Frontal cortex (tissue), 4 donors: ENCODE results near the gene KCNN3. TPM values are rescaled to one million over a fixed set of nuclear protein-coding genes. Genes with fewer than 3 reads are reported as not detected.

ENCODE experiments used
- DNase-seq, 2 donors: peaks; one replicate each; pipeline ENCODE4 v3.0.0; 2012; ENCODE audit warnings: low spot score in 2 of 2
- FAIRE-seq: peaks from 2 replicates; lab custom pipeline; 2012; peaks lifted over from hg19 to GRCh38; lab: Jason Lieb, UNC
- total RNA-seq: library from RNA; depleted of rRNA; stranded (reverse); fragments of >200 nt; gene quantifications from one replicate; pipeline ENCODE4 v1.2.3, GENCODE V29; 2014
- donor health status: control.
- donor health status: control.
- donor health status: control.

Gene KCNN3
- total RNA-seq, 1 donor from 2014 or later = 2.4 TPM

DNA sequence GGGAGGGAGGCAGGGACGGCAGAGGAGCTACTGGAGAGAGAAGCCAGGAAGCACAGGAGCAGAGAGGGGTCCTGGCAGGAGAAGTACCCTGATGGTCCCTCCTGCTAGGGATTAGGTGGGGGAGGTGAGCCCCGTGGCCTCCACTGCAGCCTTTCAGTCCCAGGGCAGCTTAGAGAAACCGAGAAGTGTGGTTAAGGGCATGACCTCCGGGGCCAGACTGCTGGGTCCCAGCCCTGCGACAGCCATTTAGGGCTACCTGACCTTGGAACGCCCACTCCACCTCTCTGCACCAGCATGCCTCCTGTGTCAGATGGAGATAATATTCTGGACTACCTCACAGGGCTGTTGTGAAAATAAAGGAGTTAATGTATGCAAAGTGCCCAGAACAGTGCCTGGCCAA is 47.4 kb downstream of the KCNN3 start:
- DNase-seq (no peak), FAIRE-seq (no peak)

DNA sequence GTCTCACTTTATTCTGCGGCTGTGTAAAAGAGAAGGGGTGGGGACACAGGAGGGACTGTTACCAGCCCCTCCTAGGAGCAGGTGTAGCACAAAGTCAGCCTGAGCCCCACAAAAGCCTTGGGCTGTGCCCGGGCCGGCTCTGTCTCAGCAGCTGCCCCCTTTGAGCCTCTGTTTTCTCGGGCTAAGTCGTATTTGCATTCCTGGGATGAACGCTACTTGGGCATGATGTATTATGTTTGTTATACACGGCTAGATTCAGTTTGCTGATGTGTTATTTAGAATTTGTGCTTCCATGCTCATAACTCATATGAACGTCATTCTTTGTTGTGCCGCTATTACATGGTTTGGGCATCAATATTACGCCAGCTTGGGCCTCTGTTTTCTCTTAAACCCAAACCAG is 47.8 kb downstream of the KCNN3 start:
- FAIRE-seq = no peak

DNA sequence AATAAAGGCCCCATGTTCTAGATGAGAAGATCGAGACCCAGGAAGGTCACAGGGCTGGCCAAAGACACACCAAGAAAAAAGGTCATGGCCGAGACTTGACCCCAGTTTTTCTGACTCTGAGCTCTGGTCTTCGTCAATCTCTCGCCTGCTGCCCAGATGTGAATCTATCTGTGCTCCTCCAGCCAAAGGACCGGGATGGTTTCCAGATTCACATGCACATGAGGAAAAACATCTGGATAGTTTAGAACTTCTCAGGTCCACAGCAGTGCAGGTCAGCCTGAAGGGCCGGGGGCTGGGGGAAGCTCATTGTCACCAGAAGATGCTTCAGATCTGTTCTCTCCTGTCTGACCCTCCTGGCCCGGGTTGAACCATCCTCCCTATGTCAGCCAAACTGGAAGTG is 49.0 kb downstream of the KCNN3 start:
- DNase-seq (no peak), FAIRE-seq (no peak)

More for the DNA sequence above, 47.8 kb downstream of the KCNN3 start:
- no peak for DNase-seq

DNA sequence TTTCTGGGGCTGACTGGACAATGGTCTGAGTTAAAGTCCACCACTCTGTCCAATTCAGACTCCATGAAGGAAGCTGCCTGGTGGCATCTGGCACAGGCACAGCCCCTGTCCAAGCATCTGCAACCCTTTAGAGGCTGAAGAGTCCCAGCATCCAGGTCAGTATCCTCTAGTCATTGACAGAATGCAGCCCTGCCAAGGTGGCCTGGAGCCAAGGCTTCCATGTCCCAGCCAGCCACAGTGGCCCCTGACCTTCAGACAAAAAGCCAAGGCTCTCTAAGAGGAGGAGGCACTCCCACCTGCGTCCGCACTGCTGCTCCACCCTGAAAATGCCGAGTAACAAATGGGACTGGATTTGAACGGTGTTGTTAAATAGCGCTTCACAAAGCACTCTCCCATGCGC is 49.4 kb downstream of the KCNN3 start:
- DNase-seq (no peak), FAIRE-seq (no peak)

DNA sequence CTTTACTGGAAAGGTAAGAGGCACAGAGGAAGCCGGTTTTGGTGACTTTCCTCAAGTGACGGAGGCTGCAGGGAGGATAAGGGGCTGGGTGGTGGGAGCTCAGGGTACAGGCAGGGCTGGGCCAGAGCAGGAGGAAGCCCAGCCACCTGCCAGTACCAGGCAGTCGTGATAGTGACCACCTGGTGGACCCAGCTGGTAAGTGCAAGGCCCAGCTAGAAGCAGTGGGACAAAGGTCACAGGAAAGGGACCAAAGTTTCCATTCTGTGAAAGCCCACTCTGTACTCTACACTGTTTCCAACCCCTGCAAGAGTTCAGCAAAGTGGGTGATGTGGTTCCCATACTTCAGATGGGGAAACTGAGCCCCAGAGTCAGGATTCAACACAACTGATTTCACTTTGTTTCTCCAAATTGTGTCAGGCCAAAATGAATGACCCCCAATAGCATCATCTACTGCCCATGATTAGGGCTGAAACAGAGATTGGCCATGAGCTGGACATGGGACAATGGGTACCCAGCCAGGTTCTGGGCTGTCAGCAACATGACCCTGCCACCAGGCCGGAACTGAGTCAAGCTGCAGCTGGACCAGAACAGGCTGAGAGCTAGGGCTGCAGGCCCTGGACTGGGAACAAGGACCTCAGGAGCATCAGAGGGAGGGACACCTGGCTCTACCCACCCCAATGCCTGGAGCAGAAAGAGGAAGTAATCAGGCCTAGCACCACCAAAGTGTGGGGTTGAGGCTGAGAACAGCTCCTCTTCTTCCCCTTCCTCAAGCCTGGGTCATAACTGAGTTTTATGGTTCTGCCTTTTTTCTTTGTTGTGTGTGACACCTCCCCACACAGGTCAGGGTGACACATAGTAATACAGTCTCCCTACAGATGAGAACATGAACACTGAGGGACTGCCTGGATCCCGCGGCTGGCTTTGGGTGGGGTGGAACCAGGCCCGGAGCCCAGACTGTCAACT is 50.2 kb downstream of the KCNN3 start:
- FAIRE-seq (no peak), DNase-seq (no peak)

DNA sequence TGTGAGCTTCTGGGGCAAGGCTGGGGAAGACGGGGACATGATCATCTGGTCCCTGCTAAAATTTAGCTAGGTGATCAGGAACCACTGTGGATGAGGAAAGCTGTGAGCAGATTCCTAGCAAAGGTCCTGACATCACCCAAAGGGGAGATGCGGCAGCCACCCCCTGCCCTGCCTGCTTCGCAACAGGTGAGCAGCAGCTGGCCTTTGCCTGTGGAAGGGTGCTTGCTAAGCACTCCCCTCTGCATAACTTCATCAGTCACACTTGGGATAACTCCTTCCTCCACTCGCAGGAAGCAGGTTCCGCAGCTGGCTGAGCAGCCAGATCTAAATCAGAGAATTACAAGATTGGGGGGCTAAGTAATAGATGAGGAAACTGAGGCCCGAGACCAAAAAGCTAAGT is 51.2 kb downstream of the KCNN3 start:
- FAIRE-seq = no peak
- no peak for DNase-seq

DNA sequence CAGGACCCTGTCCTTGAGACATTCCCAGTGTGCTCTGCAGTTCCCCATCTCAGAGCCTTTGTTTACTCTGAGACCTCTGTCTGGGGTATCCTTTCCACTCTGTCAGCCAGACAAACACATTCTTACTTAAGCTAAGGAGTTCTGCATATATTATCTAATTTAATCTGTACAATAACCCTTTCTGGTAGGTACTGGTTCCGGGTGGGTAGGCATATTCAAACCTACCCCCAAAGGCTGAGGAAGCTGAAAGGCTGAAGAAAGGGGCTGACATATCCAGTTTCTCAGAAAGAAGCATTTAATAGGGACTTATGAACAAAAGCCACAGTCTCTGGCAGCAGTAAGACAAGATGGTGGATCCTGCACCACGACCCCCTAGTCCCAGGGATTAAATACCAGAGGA is 53.1 kb downstream of the KCNN3 start:
- DNase-seq (no peak), FAIRE-seq (no peak)

DNA sequence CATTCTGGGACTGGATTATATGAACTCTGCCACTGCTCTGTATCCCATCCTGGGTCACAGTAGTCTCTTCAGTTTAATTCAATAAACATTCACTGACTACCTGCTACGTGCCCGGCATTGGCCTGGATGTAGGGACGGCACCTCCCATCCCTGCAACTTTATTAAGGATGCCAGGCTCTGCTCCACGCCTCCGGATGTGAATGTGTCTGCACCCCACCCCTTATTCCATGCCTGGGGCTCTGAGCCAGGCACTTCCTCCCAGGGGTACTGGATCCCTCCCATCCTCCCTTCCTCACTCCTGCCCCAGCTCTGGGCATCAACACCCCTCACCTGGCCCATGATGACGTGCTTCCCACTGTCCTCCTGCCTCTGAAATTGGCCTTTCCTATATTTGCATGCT is 53.7 kb downstream of the KCNN3 start:
- FAIRE-seq = no peak
- no peak for DNase-seq

DNA sequence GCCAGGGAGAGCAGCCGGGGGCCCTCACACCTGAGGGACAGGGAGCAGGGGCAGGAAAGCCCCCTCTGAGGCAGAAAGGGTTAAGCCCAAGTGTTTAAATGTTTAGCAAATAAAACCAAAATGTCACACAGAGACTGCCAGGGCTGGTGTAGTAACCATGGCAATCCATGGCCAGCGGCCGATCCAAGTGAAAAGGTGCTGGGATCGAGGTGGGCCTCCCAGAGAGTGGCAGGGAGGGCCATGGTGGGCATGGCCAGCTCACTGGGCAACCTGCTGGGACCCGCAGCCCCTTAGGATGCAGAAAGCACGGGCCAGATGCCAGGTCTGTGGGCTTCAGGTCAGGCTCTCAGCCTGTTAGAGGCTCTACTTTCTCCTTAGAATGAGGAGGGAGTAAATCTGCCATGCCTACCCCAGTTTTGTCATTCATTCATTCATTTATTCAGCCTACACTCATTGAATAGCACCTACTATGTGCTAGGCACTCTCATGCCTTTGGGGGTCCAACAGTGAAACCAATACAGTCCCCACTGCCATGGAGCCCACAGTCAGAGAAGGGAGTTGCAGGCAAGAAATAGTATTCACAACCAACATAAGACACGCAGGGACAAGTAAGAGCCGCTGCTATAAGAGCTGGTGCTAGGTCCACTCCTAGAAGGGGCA is 56.1 kb downstream of the KCNN3 start:
- FAIRE-seq (no peak), DNase-seq (no peak)

DNA sequence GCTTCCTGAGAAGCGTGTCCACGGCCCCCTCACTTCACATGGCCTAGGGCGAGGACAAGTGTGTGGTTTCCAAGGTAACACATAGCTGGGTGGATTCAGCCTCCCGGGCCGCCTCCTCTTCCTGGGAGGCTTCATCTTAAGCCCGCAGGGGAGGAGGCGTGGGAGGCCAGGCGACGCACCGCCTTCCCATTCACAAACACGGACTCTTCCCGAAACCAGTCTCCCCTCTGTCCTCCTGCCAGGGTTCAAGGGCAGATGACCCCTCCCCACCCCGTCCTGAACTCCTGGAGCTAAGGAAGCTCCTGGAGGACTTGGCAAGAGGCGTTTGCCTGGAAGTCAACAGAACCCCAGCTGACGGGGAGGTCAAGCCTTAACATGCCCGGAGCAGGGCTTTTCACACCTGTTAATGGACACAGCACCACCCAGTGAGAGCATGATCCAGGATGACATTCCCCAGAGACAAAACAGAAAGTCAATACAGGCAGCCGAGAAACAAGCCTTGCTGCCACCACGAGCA is 56.7 kb downstream of the KCNN3 start:
- FAIRE-seq (no peak), DNase-seq (peak in 1 of 2 donors; percentile 71)

DNA sequence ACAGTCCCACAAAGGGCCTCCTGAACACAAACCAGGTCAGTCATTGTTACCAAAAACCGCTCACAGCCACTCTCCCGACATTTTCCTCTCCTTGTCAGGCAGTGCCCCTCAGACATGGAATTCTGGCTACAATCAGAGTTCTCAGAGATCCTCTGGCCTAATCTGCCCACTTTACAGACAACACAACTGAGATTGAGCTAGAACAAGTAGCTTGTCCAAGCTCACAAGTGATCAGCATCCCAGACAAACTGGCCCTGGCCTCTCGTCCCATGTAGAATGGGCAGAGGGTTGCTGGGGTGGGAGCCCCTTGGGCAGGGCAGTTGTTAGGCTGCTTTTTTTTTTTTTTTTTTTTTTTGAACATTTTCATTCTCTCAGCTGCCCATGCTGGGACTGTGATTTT is 57.2 kb downstream of the KCNN3 start:
- DNase-seq (no peak), FAIRE-seq (no peak)

DNA sequence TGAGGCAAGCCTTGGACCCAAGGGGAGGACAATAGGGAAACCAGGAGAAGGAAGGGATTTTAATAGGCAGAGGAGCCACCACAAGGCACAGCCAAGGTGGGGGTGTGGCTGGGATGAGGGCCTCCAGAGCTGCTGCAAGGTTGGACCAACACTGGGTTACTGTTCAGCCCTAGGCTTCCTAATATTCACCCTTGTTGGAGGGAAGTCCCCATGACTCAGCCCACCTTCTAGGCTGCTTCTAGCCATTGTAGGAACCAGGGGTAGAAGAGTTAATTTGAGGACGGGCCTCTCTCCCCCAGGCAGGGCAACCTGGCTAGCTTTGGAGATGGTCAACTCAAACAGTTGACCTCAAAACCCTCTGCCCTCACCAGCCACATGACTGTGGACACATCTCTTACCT is 59.5 kb downstream of the KCNN3 start:
- FAIRE-seq = no peak

DNA sequence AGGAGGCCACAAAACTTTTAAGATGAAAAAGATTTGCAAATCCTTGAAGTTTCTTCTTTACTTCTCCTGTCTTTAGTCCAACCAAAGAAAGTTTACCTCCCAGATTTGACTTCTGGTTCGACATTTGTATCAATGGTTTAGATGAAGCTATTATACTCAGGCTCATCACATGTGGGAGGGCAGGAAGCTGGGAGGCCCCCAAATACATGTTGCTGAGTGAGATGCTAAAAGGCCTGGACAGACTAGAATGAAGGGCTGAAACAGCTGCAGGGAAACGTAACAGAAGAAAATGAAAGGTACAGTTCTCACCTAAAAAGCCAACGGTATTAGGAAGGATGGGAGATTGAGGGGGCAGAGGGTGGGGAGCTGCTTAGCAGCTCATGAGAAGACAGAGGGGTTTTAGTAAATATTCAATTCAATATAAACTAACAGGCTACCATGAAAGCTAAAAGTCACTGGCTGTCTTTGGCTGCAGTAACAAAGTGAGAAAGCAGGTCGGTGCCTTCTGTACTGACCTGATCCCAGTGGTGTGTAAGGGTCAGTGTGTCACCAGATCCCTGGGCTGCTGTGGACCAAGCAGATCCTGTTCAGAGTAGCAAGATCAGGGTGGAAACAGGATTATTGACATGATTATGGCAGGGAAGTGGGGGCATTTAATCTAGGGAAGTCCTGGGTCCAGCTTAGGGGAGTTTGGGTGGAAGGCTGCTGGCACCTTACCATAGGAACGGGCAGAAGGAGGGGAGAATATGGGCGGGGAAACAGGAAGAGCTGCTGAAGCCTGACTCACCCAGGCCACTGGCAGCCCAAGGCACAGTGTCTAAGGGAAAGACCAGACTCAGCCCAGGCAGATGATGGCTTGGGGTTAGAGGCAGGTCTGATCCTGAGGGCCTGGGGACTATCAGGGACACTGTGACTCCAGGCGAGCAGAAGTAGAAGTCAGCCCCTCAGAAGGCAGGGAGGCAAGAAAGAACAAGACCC is 60.4 kb downstream of the KCNN3 start:
- DNase-seq (no peak), FAIRE-seq (no peak)

More for the DNA sequence above, 59.5 kb downstream of the KCNN3 start:
- DNase-seq = no peak

DNA sequence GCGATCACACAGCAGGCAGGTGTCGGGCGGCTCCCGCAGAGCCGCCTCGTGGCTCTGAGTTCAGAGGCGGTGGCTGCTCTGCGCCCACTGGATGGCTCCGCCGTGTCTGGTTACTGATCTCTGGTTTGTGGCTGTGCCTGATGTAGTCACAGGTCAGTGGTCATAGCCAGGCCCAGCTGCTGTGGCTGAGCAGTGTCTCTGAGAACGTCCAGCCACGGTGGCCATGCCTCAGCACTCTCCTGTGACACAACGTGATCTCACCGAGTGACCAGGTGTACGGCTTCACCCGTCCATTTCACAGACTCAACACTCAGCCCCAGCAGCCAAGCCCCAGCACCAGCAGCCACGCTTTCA is 61.2 kb downstream of the KCNN3 start:
- no peak for DNase-seq
- no peak for FAIRE-seq

DNA sequence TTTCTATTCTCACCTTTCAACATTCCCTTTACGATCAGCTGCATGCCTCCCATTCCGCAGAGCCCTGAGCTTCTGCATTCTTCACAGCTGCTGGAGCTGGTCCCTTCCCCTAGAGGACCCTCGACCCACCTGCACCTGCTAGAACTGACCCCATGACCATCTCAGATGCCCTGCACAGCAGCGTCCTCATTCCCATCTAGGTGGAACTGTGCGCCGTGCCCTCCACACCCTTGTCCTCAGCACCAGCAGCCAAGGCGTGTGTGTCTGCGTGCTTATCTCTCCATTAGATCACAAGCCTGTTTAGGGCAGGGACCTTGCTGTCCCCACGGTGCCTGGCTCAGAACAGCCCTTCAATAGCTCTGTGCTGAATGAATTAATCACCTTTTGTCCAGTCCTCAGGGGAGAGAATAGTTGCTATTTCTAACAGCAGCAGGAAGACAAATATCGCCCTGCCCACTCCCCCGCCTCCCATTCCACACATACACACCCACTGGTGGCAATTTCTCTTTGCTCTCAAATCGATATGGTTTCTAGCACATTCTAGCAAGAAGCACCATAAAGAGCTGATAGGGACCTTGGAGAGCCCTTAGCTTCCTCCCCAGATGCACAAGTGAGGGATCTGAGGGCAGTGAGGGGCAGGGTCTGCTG is 61.7 kb downstream of the KCNN3 start:
- DNase-seq = no peak
- no peak for FAIRE-seq

DNA sequence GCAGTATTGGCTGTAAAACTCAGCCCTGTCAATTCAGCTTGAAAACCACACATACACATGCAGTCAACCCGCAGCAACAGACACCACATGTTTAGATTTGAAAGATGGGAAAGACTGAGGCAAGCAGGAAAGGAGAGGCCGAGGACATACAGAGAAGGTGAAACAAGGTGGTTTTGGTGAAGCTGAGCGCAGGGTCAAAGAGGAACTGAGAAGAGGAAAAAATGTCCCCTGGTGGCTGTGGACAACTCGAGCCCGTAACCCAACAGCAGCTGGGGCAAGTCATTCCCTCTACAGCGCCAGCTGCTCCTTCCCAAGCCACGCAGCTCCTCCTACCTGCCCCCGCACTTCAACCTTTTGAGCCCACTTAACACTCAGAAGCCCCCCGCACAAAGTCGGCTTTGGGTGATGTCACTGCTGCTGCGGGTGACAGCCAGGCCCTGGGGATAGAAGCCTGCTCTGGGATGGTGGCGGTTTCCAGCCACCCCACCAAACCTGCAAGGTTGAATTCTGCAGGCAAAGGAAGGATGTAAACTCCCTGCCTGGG is 63.0 kb downstream of the KCNN3 start:
- FAIRE-seq = no peak
- DNase-seq = no peak

DNA sequence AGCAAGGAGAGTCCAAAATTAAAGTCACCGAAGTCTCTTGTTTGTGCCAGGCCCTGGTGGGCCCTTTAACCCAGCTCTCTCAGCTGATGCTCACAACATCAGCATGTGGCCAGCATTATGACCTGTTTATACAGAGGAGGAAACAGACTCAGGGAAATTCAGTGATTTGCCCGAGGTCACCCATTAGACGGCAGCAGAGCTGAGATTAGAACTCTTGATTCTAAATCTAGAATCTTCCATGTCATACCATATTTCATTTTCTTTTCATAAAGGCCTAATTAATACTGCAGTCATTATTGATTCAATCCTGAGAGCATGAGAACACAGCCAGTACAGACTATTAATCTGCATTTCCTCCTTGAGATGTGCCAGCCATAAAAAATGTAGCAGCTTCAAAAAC is 63.7 kb downstream of the KCNN3 start:
- DNase-seq = no peak

DNA sequence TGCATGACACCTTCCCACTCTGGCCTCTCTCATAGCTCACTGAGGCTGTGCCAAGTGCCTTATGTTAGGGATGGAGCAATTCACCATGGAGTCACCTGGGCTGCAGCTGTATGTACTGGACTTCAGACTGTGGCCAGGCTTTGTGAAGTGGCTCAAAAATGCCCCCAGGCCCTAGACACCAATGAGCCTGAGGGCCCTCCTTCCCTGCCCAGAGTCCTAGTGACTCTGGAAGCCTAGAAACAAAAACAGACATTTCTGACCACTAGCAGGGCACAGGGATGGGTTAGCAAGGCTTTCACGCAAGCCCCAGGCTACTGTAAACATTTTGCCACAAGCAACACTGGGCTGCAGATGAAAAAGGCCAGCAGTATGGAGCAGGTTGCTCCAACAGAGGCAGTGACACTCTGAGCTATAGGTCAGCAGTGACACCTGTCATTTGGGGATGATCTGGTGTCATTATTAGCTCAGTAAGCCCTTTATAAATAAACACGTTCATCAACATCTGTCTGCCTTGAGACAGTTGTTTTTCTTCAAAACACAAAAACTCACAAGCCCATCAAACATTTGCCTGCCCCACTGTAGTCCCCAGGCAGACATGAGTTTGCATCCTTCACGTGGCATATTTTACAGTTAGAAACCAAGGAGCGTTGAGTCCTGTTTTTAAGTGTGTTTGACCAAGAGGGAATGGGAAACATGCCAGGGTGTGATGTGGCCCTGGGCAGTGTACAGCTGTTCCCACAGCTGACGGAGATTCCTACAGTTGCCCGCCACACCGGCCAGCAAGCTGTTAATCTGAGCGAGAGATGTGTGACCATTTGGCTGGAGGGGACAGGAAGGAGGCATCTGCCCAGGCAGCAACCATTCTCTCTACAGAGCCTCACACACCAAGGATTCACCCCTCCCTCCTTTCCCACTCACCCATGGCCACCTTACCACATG is 66.8 kb downstream of the KCNN3 start:
- FAIRE-seq = no peak
- DNase-seq = no peak

More for the DNA sequence above, 63.7 kb downstream of the KCNN3 start:
- FAIRE-seq = no peak
